HL-60 (cell line): Measurements from ENCODE around the gene PLSCR5.

Experiments used
- CTCF ChIP-seq: IDR thresholded peaks from one replicate; pipeline ENCODE4 v1.5.1; 2011; ENCODE audit warnings: low read length, control low read depth, inconsistent platforms; ENCODE audit not compliant: insufficient read depth
- REST ChIP-seq: IDR thresholded peaks from 2 replicates; pipeline ENCODE4 v1.6.1; 2012; ENCODE audit warnings: low read depth; ENCODE audit not compliant: insufficient replicate concordance

- TF ChIP-seq CTCF = no peak
- TF ChIP-seq REST = no peak
These were observed 68.5 kb downstream of the PLSCR5 start for GRCh38 chr3:146536681-146537080.
